OCI-LY1 (cell line): ENCODE results near the gene KCNJ15.

Experiments
- CTCF ChIP-seq: fragments of 200-600 bp; sonication (generic), shearing (Covaris generic); IDR thresholded peaks from 2 replicates; pipeline ENCODE4 v1.5.1; 2017; ENCODE audit warnings: mild to moderate bottlenecking, antibody characterized with exemption, low read length, moderate library complexity, mixed read lengths
- EZH2 ChIP-seq: fragments of 200-600 bp; sonication (generic), shearing (Covaris generic); IDR thresholded peaks from 2 replicates; pipeline ENCODE4 v1.8.0; 2017; ENCODE audit warnings: borderline replicate concordance, mixed run types, mild to moderate bottlenecking, antibody characterized with exemption, low read length, moderate library complexity, mixed read lengths

DNA sequence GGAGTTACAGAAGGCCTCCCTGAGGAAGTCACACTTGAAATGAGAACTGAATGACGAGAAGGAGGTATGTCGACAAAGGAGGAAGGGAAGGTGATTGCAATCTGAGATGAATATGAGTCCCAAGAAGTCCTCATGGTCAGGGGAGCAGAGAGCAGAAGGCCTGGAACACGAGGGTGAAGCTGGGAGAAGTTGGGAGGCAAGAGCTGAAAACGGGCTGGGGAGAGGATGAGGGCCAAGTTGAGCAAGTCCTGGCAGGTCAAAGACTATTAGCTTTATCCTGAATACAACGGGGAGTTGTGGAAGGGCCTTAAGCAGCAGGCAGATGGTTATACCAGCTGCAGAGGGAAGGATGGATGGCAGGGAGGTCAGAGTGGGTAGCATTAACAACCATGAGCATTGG, 89.5 kb downstream of the KCNJ15 start:
- TF ChIP-seq EZH2: no peak
- no peak for TF ChIP-seq CTCF
